GM12892 (cell line): ENCODE data around the gene SYS1.

Experiments used
- DNase-seq: peaks from one replicate; pipeline ENCODE4 v3.0.0; 2011; ENCODE audit not compliant: insufficient read length
- FAIRE-seq: peaks from 2 replicates; lab custom pipeline; 2011; peaks lifted over from hg19 to GRCh38; lab: Jason Lieb, UNC
- POLR2A ChIP-seq: IDR thresholded peaks from 2 replicates; pipeline ENCODE4 v1.6.1; 2011; ENCODE audit warnings: low read depth, low read length, control low read depth
- POLR2AphosphoS5 ChIP-seq: IDR thresholded peaks from 2 replicates; pipeline ENCODE4 v1.6.1; 2011; ENCODE audit warnings: low read depth, low read length, control low read depth
- TAF1 ChIP-seq: IDR thresholded peaks from 2 replicates; pipeline ENCODE4 v1.6.1; 2011; ENCODE audit warnings: low read depth, mild to moderate bottlenecking, control low read depth, low read length, borderline replicate concordance

Gene SYS1

DNA sequence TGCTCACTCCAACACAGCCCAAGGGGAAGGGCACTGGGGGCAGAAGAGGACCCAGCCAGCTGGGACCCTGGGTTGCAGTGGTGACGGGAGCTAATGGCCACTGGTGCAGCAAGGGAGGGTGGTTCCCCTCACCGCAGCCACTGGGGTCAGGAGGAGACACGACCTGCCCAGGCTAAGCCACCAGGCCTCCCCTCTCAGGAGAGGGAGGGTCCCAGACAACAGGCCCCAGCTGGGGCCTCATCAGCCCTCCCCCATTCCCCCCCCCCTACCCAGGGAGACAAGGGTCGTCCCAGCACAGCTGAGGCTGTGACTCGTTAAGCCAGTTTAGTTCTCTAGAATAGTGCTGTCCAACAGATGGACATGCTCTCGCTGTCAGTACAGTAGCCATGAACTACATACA, 37.6 kb upstream of the SYS1 start:
- FAIRE-seq = no peak

DNA sequence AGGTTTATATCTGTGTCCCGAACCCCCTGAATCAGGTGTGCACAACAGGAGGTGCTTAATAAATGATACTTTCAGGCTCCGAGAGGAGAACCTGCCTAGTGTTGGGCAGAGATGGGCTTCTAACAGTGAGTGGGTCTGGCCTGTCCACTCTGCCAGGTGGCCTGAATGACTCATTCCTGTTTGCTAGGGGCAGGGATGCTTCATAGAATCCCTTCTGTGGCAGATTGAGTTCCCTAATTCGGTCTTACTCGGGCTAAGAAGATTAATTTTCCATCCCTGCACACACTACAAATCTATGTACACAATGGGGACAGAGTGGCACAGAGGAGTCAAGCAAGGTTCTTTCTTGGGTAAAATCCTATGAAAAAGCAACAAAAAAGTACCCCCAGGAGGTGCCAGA, 34.5 kb upstream of the SYS1 start:
- DNase-seq = no peak
- TF ChIP-seq TAF1 (no peak), POLR2AphosphoS5 (no peak), POLR2A (no peak)
- FAIRE-seq = no peak

More for the DNA sequence above, 37.6 kb upstream of the SYS1 start:
- DNase-seq = no peak
- TF ChIP-seq POLR2A (no peak), TAF1 (no peak), POLR2AphosphoS5 (no peak)

DNA sequence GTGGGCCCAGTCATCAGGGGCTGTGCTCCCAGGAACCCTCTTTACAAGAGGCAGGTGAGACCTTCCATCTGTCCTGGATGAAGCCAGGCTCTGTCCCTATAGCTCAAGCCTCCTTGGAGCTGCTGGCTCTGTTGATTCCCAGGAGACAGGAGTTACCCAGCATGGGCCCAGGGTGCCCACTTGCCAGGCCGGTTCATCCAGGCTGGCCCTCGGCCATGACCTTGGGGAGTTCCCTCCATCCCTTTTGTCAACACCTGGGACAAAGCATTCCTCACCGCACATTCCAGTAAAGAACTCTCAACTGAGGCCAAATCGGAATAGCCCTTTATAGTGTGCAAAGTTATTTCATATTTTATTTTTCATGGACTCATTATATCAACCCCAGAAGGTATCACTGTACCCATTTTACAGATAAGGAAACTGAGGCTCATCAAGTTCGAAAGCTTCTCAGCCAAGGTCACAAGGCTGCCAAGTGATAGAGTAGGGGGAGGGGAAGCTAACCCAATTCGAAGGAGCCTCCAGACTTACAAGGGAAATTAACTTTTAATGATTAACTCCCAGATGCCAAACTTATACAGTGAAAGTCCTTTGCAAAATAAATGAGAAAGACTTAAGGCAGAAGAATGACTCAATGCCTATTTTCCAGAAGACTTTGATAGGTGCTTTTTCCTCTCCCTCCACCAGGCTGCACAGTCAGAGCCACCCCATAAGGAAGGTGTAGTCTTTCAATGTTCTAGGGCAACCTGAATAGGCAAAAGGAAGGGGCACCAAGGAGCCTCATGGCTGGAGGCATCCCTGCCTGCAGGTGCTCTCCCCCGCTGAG, 33.2 kb upstream of the SYS1 start:
- TF ChIP-seq TAF1 = no peak
- TF ChIP-seq POLR2AphosphoS5 = no peak
- TF ChIP-seq POLR2A = no peak
- DNase-seq = no peak
- FAIRE-seq = no peak

DNA sequence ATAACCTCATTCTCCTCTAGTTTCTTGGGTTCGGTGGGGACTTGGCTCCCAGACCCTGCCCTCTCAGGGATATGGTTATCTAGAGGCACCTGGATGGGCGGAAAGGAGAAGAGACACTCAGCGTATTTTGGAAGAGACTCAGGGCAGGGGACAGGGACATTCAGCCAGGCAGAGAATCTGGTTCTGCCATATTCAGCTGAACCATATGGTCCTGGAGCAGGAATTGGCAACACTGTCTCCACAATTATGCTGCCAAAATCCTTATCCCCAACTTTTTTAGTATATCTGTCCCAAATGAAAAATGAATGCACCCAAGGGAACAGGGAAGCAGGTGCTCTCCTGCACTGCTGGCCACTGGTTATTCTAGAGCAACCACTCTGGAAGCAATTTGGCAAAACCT, 32.5 kb upstream of the SYS1 start:
- DNase-seq = no peak
- no peak for TF ChIP-seq TAF1
- TF ChIP-seq POLR2AphosphoS5 = no peak
- no peak for TF ChIP-seq POLR2A
- no peak for FAIRE-seq

DNA sequence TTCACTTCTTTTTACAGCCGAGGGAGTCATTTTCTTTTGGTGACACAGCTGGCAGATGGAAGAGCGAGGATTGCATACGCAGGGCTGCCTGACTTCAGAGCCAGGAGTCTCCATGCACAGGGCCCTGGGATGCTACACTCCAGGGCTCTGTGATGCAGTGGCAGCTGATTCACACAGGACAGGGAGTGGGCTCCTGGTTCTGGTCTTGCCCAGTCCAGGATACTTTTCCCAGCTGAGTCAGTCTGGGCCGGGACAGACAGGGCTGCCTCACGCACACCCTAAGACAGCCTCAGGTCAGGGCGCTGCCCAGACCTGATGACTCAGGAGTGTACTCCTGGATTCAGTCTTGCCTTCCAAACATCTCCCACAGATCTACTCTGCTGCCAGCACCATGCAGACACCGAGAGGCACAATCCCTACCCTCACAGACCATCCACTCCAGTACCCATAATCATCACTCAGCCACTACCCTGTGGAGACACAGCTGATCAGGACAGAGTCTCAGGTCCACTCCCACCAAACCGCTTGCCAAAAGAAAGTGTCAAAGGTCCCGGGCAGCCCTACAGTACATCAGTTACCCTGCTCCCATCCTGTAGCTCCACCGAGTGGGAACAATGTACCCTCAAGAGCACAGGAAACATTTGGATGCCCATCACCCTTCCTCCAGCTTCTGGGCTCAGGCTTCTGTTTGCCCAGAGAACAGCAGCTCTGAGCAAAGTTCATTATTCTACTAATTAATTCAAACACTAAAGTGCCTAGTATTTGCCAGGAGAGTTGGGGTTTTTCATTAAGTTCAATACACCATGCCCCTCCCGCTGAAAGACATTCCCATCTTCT, 26.2 kb upstream of the SYS1 start:
- TF ChIP-seq POLR2AphosphoS5 (no peak), POLR2A (no peak), TAF1 (no peak)
- DNase-seq (no peak), FAIRE-seq (no peak)

DNA sequence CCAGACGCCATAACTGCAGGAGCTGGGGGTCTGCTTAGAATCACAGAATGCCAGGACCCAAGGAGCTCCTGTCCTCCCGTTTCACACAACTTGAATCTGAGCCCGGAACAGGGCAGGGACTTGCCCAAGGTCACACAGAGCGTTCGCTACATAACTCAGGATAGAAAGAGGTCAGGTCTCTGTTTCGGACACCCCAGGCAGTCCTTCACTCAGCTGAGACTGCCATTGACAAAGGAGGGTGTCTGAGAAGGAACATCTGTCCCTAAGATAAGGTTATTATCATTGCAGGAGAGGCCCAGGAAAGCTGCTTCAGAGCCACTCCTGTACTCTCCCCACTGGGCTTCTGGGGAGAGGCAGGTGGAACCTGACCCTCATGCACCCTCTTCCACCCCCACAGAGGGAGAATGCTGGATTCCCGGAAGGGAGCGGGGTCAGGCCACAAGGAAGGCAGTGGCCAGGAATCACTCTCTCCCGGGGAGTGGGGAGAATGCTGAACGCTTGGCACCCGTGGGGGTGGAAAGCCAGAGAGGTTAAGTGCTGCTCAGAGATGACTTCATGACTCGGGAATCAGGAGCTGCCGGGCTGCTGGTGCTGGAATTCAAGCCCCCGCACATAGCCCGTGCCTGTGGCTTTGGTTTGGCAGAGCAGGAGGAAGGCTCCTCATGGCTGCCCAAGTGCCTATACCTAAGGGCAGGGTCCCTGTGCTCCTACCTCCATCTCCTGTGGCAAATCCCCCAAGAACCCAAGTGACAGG, 25.4 kb upstream of the SYS1 start:
- DNase-seq (no peak), FAIRE-seq (no peak)
- TF ChIP-seq POLR2A = no peak
- TF ChIP-seq POLR2AphosphoS5 = no peak
- no peak for TF ChIP-seq TAF1

DNA sequence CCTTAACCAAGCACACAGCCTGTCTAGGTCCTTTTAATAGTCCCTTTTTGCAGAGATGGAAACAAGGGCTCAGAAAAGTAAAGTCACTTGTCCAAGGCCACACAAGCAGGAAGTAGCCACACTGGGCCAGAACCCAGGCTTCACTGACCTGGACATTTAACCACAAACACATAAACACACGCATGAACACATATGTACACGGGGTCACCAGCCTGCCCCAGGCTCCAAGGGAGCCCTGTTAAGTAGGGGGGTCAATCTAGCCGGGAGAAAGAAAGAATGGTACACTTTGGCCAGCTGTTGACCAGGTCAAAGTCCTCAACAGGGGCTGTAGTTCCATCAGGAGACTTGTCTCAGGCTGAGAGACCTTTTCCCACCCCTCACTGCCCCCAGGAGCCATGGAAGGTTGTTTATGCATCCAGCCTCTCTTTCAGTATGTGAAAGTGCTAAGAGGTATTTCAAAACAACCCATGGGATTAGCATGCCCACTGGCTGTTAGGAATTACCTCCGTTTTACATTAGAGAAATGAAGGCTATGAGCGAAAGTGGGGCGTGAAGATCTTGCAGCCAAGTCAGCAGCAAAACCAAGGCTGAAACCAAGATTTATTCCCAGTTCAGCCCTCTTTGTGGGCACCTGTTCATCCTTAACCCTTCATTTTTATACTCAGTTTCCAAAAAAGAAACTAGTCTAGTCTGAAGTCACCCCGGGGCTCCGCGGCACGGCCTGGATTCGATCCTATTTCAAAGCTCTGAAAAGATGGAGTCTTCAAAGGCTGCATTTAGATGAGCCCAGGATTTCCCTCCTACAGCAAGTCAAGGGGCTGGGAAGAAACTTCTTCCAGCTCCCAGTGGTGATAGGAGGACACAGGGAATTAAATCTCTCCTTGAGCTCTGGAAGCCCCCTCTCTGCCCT, 24.6 kb upstream of the SYS1 start:
- no peak for FAIRE-seq
- TF ChIP-seq TAF1 (no peak), POLR2AphosphoS5 (no peak), POLR2A (no peak)

DNA sequence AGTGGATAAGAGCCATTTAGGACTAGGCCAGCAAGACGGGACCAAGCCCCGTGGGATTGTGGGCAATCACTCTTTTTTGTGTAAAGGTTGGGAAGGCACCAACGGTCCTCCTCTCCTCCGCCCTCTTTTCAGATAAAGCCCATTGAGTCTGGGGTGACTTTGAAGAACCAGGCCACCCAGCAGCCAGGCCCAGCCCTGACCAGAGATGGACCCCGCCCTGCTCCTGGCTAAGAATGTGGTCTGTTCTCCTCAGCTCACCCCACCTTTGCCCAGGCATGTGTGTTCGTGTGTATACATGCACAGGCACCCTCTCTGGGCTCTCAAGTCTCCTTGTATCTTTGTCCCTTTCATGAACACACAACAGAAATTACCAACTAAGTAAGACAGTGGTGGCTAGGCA, 23.9 kb upstream of the SYS1 start:
- TF ChIP-seq POLR2AphosphoS5 (no peak), TAF1 (no peak), POLR2A (no peak)
- FAIRE-seq = no peak
- DNase-seq = no peak

More for the DNA sequence above, 24.6 kb upstream of the SYS1 start:
- DNase-seq = no peak

DNA sequence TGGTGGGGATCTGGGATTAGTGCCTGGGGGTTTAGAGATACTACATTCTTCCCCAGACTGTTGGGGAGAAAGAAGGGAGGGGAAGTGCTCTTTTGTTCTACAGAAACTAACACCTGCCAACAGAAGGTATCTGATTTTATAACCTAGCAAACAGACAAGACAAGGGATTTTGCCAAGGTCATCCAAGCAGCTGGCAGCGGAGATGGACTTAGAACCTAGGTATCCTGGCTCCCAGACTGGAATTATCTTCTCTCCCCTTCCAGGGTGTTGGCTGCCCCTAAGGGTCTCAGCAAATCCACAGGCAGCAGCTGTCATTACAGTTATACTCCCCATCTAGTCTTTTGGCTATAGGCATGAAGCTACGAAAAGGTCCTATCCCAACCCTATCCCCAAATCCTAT, 23.2 kb upstream of the SYS1 start:
- FAIRE-seq = no peak
- no peak for DNase-seq
- no peak for TF ChIP-seq POLR2A

DNA sequence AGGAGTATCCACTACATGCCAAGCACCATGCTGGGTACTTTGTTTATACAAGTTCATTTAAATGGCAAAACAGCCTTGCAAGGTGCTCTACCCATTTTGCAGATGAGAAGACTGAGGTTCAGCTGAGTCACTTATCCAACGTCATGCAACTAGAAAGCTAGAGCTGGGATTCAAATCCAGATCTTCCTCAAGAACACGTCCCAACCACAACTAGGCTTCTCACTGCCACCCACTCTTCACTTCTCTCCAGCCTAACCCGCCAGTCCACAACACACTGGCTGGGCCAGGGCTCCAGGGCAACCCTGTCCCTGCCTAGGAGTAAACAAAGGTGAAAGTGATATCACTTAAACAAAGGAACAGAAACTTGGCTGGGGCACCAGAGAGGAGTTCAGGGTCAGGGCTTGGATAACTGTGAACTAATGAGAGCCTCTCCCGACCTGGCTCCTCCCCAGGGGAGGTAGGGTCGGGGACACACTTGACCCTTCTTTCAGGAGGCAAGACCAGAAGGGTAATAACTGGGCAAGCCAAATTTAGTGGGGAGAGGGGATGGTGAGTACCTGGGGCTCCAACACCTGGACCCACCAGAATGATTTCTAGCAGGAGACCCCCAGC, 22.6 kb upstream of the SYS1 start:
- TF ChIP-seq POLR2AphosphoS5 = no peak
- DNase-seq = no peak
- FAIRE-seq = no peak
